Peyer's patch (tissue), 4 donors: Measurements from ENCODE around the gene ENHO. TPM values are rescaled to one million over a fixed set of nuclear protein-coding genes. Genes with fewer than 3 reads are reported as not detected.
A peak's percentile ranks its signal among the peaks of the same experiment; 100 is the strongest.
"Not testable (repeated sequence)": the region's sequence is repeated elsewhere in the genome, so short reads cannot be mapped to it uniquely, and the experiment has no call there.

Source experiments
- DNase-seq, 3 donors: peaks; one replicate each; pipeline ENCODE4 v3.0.0-alpha.2; 2017 to 2019
- H3K27ac ChIP-seq, 4 donors: fragments of 200-600 bp; sonication (generic); one replicate each; pipeline ENCODE4 v1.5.1; 2016 to 2019
- H3K27me3 ChIP-seq, 2 donors: fragments of 200-600 bp; sonication (generic); one replicate each; pipeline ENCODE4 v1.5.1; 2019
- H3K36me3 ChIP-seq, 3 donors: fragments of 200-600 bp; sonication (generic); one replicate each; pipeline ENCODE4 v1.5.1; 2016 to 2019
- H3K4me1 ChIP-seq, 4 donors: fragments of 200-600 bp; sonication (generic); one replicate each; pipeline ENCODE4 v1.5.1; 2016 to 2019
- H3K4me3 ChIP-seq, 4 donors: fragments of 200-600 bp; sonication (generic); 1 replicate in 3 of 4; 2 replicates in 1 of 4; pipeline ENCODE4 v1.5.1; 2016 to 2019; ENCODE audit warnings: mild to moderate bottlenecking in 1 of 4
- H3K9me3 ChIP-seq, 4 donors: fragments of 200-600 bp; sonication (generic); one replicate each; pipeline ENCODE4 v1.5.1; 2016 to 2019; ENCODE audit warnings: mild to moderate bottlenecking in 1 of 4
- CTCF ChIP-seq, 6 experiments: fragments of 450-650 bp in 4 of 6; fragments of 200-600 bp in 2 of 6; sonication (generic) in 1 of 6; IDR thresholded peaks; one replicate each; pipeline ENCODE4 v1.5.1; 2017 to 2019; ENCODE audit warnings: antibody characterized with exemption in 6 of 6, mild to moderate bottlenecking in 3 of 6, moderate library complexity in 1 of 6
- POLR2A ChIP-seq, 2 donors: fragments of 450-650 bp; IDR thresholded peaks; one replicate each; pipeline ENCODE4 v1.5.1; 2017; ENCODE audit warnings: antibody characterized with exemption in 2 of 2, mild to moderate bottlenecking in 2 of 2, moderate library complexity in 2 of 2
- total RNA-seq, 4 donors: library from RNA; depleted of rRNA; stranded (reverse); fragments of >200 nt; gene quantifications; one replicate each; pipeline ENCODE4 v1.1.0, GENCODE V29; 2016

The ENHO gene
- total RNA-seq, 4 donors from 2014 or later = 1.8 to 3.3 TPM; not detected in 2

- no peak for TF ChIP-seq POLR2A (IDR thresholded peaks at IDR 0.05)
- TF ChIP-seq CTCF (IDR thresholded peaks at IDR 0.05) = no peak
- Histone ChIP-seq H3K9me3 (no peaks in the 10 kb centered on the region), H3K4me1 (no peaks in the 10 kb centered on the region), H3K36me3 (no peaks in the 10 kb centered on the region), H3K4me3 (no peak overlapping the region), H3K27me3 (no peaks in the 10 kb centered on the region), H3K27ac (no peak overlapping the region)
- peak in 1 of 3 donors; percentile 28 for DNase-seq
These were observed 31.2 kb downstream of the ENHO start for GRCh38 chr9:34491596-34491995.

- no peak overlapping the region for H3K4me3 ChIP-seq
- no peaks in the 10 kb centered on the region for H3K36me3 ChIP-seq
- no peak for DNase-seq
- no peak overlapping the region for H3K27ac ChIP-seq
- no peaks in the 10 kb centered on the region for H3K27me3 ChIP-seq
- no peak for TF ChIP-seq CTCF (IDR thresholded peaks at IDR 0.05)
- no peak for TF ChIP-seq POLR2A (IDR thresholded peaks at IDR 0.05)
- H3K4me1 ChIP-seq = no peaks in the 10 kb centered on the region
- no peaks in the 10 kb centered on the region for H3K9me3 ChIP-seq
These were observed 32.0 kb downstream of the ENHO start for GRCh38 chr9:34490760-34491159.

GRCh38 chr9:34490360-34490759 lies 32.4 kb downstream of the ENHO start:
- Histone ChIP-seq H3K4me3 (no peak overlapping the region), H3K36me3 (no peaks in the 10 kb centered on the region), H3K4me1 (no peaks in the 10 kb centered on the region), H3K27me3 (no peaks in the 10 kb centered on the region), H3K9me3 (no peaks in the 10 kb centered on the region), H3K27ac (no peak overlapping the region)
- TF ChIP-seq CTCF (IDR thresholded peaks at IDR 0.05) = no peak
- TF ChIP-seq POLR2A (IDR thresholded peaks at IDR 0.05) = no peak
- no peak for DNase-seq

DNA sequence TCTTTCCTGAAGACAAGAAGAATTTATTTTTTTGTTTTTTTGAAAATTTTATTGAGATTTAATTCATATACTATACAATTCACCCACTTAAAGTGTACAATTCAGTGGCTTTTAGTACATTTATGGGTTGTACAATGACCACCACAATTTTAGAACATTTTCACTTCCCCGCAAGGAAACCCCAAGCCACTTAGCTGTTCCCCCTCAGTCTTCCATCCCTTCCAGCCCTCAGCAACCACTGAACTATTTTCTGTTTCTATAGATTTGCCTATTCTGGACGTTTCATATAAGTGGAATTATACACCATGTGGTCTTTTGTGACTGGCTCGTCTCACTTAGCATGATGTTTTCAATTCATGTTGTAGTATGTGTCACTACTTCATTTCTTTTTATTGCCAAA lies 36.2 kb downstream of the ENHO start:
- no peaks in the 10 kb centered on the region for H3K36me3 ChIP-seq
- DNase-seq = no peak
- H3K27ac ChIP-seq = no peak overlapping the region
- no peak overlapping the region for H3K4me3 ChIP-seq
- no peak for TF ChIP-seq CTCF (IDR thresholded peaks at IDR 0.05)
- no peaks in the 10 kb centered on the region for H3K9me3 ChIP-seq
- no peaks in the 10 kb centered on the region for H3K4me1 ChIP-seq
- H3K27me3 ChIP-seq = no peaks in the 10 kb centered on the region

DNA sequence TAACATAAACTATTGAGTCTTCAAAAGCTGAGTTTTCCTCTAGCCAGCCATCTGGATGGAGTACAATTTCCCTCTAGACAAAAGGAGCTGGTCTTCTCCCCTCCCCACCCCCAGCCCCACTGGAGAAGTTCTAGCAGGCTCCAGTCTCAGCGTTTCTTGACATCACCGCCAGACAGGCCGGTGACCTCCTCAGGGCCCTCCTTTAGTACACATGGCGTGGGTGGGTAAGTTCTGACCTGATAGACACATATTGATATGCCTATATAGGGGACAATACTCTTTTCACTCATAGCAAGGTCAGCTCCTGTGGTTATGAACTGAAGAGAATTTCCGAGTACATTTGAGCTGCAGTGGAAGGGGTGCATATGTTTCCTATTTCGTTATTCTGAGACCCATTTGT lies 37.0 kb downstream of the ENHO start:
- TF ChIP-seq CTCF (IDR thresholded peaks at IDR 0.05) (no peak), POLR2A (IDR thresholded peaks at IDR 0.05) (no peak)
- DNase-seq = no peak
- H3K27me3 ChIP-seq = no peaks in the 10 kb centered on the region
- H3K4me1 ChIP-seq = no peaks in the 10 kb centered on the region
- H3K27ac ChIP-seq = no peak overlapping the region
- no peaks in the 10 kb centered on the region for H3K9me3 ChIP-seq
- no peaks in the 10 kb centered on the region for H3K36me3 ChIP-seq
- no peak overlapping the region for H3K4me3 ChIP-seq

GRCh38 chr9:34484678-34485077 lies 38.1 kb downstream of the ENHO start:
- Histone ChIP-seq H3K9me3 (no peaks in the 10 kb centered on the region), H3K4me1 (no peaks in the 10 kb centered on the region), H3K36me3 (no peaks in the 10 kb centered on the region), H3K4me3 (no peak overlapping the region), H3K27ac (no peak overlapping the region), H3K27me3 (no peaks in the 10 kb centered on the region)
- TF ChIP-seq CTCF (IDR thresholded peaks at IDR 0.05) = no peak
- no peak for TF ChIP-seq POLR2A (IDR thresholded peaks at IDR 0.05)
- no peak for DNase-seq

- not testable (repeated sequence) for DNase-seq, H3K9me3 ChIP-seq, H3K4me3 ChIP-seq, H3K27ac ChIP-seq, H3K4me1 ChIP-seq, H3K27me3 ChIP-seq, H3K36me3 ChIP-seq
These were observed 40.0 kb downstream of the ENHO start for GRCh38 chr9:34482746-34483145.

DNA sequence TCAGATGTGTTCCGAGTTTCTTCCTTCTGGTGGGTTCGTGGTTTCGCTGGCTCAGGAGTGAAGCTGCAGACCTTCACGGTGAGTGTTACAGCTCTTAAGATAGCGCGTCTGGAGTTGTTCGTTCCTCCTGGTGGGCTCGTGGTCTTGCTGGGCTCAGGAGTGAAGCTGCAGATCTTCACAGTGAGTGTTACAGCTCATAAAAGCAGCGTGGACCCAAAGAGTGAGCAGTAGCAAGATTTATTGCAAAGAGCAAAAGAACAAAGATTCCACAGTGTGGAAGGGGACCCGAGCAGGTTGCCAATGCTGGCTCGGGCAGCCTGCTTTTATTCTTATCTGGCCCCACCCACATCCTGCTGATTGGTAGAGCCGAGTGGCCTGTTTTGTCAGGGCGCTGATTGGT lies 41.2 kb downstream of the ENHO start:
- not testable (repeated sequence) for H3K27me3 ChIP-seq, H3K9me3 ChIP-seq, H3K36me3 ChIP-seq, DNase-seq, H3K4me3 ChIP-seq, H3K4me1 ChIP-seq, H3K27ac ChIP-seq
